ENCODE data around the gene ARHGEF17.
"Not testable (repeated sequence)": the region's sequence is repeated elsewhere in the genome, so short reads cannot be mapped to it uniquely, and the experiment has no call there.

The ARHGEF17 gene

DNA sequence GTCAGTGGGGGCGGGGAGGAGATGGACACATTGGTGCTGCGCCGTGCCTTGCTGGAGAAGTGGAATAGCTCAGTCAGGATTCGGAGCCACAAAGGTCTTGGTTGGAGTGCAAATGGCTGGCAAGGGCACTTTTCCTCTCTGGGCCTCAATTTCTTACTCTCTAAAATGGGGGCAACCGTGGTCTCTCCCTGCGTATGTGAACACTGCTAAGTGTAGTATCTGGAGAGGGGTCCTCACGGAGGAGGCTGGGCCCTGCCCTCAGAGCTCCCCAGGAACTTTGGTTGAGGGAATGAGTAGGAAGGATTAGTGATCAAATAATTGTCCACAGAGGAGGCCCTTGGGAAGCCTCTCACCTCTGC lies 35.4 kb upstream of the ARHGEF17 start:
- no peak for DNase-seq

DNA sequence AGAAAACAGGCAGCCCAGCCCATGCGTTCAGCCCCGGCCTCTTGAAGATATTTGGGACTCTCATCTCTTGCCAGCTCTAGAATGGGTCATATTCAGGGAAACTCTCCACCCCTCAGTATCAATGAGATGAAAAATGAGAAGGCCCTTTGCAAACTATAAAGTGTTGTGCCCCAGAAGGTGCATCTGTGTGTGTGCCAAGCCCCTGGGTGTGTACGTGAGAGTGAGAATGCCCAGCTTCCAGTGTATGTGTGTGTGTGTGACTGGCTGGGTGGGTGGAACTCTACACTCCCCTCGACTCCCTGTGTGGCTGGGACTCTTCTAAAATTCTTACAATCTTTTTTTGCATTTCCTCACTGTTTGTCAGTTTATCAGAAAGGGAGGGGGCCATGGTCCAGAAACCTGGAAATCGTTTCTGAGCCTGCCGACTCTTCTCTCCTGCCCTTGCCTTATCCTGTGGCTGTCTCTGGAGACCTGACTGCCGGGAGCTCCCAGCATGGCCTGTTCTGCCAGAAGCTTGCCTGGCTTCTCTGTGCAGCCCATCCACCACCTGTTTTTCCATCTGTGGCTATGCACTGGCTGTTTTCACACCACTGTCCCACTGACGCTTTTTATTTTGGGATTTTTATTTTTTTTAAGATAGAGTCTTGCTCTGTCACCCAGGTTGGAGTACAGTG lies 34.7 kb upstream of the ARHGEF17 start:
- DNase-seq: no peak

DNA sequence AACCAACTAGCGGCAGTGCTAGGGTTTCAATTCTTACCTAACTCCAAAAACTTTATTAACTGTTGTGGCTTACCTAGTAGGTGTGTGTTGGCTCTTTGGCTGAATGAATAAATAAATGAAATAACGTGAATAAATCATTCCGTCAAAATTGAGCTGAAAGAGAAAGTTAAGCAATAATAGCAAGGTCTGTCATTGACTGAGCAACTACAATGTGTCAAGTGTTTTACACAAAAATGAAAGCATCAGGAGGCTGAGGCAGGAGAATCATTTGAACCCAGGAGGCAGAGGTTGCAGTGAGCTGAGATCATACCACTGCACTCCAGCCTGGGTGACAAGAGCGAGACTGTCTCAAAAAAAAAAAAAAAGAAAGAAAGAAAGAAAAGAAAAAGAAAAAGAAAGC lies 33.9 kb upstream of the ARHGEF17 start:
- DNase-seq: not testable (repeated sequence)

DNA sequence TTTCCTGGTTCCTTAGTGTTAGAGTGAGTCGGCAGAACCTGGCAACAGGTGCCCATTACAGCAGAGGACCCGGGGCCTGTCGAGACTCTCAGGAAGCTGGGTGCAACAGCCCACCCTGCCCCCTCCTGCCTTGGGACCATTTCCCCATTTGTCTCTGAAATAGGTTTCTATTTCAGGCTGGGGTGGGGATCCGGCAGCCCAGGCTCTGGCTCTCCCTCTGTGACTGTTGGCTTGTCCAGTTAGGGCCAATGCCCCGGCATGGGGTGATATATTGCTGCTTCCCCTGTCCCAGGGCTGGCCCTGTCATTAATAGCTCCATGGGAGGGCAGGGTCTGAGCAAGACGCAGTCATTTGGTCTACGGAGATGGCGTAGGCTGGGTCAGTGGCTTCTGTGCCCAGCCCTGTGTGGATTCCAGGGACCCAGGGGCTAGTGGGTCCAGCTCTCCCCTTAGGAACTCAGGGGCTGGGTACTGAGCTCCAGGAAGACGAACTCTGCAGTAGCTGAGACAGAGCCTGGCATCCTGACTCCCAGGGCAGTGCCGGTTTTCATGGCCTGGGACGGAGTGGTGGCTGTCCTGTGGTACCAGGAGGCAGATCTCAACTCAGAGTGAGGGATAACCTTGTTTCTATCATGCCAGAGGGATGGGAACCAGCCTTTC lies 33.2 kb upstream of the ARHGEF17 start:
- DNase-seq: no peak

DNA sequence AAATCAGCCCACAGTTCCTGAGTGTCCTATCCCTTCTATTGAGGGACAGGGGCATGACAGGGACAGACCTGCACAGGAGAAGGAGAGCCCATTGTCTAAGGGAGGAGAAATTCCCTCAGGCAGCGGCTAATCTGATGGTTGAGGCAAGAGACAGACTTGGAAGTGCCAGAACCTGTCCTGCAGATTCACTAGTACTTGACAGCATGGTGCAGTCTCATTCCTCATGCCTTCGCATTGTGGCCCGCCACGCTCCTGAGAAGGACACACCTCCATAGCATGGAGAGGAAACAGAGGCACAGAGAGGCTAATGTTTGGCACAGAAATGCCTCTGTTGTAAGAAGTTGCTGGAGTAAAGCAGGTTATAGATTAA lies 32.7 kb upstream of the ARHGEF17 start:
- DNase-seq: no peak

DNA sequence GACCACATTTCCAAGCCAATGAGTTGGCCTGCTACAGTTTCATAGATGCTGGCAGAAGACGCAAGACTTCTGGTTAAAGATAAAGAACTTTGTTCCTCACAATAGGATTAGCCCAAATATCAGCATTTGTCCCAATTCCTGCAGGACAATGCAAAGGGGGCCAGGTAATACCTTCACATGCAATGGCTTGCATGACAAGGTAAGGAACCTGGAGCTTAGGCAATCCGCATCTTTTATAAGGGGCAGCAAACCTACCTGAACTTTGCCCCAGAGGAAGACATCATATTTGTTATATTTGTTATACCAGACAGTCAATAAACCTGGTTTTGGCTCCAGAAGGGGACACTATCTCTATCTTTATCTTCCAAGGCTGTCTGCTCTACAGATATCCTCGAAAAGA lies 30.6 kb upstream of the ARHGEF17 start:
- DNase-seq: no peak

DNA sequence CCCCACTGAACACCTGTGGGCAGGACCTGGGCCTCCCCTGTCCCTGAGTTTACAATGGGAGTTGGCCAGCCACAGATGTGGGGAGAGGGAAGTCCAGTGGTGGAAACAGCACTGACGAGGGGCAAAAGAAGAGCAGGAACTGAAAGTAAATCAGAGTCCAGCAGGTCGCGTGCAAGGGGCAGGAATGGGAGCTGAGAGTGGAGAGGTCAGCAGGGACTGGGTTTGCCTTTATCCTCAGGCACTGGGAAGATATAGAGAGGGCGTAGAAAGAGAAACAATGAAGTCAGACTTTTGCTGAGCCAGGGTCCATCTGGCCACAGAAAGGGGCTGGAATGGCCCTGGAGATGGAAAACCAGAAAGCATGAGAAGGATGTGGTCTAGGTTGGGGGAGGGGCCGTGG lies 27.4 kb upstream of the ARHGEF17 start:
- DNase-seq: no peak

DNA sequence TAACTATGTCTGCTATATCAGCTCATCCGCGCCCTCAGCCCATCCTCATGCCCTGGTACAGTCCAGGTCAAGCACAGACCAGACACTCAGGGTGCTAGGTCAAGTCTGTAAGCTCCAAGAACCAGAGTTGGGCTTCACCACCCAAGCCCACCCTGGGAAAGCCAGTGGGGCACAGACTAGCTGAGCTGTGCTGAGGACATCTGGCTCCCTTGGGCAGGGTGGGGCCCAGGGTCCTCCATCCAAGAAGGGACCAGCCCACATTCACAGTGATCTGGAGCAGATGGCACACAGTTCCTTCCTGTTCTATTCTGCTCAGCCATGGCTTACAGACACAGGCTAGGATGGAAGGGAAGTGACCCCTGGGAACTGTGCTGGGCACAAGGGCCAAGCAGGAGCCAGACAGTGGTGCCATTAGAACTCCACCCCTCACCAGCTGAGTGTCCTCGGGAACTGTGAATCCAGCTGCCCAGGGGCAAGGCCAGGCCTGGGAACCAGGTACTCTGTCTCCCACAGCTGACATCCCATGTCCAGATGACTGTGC lies 26.8 kb upstream of the ARHGEF17 start:
- no peak for DNase-seq

DNA sequence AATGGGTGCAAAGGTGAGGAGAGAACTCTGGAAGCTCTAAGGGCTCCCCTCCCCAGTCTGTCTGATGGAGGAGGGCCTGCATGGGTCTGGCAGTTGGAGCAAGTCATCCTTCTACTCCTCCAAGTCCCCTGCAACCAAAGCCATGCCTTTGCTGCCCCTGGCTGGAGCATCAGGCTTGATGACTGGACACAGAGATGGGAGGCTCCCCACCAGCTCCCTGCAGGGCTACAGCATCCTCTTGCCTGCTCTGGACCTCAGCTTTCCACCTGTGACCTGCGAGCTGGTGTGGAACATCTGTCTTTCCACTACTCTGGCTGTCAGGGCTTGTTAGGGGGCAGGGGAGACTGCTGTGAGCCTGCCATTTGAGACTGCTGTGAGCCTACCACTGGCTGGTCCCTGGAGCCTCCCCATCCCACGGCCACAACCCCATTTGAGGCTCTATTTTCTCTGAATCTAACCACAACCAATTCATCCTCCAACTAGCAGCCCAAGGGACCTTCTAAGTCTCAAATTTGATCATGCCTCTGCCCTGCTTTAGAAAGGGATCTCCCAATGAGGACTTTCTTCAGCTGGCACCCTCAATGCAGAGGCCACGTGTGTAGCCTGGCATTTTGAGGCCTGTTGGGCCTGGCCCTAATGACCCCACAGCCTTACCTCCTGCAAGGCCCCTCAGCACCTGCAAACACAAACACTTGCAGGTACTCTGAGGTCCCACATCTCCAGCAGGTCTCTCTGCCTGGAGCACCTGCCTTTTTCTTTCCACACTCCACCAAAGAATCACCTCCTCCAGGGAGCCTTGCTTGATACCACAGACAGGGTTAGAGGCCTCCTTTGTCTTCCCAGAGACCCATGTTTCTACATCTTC lies 26.0 kb upstream of the ARHGEF17 start:
- DNase-seq: no peak

DNA sequence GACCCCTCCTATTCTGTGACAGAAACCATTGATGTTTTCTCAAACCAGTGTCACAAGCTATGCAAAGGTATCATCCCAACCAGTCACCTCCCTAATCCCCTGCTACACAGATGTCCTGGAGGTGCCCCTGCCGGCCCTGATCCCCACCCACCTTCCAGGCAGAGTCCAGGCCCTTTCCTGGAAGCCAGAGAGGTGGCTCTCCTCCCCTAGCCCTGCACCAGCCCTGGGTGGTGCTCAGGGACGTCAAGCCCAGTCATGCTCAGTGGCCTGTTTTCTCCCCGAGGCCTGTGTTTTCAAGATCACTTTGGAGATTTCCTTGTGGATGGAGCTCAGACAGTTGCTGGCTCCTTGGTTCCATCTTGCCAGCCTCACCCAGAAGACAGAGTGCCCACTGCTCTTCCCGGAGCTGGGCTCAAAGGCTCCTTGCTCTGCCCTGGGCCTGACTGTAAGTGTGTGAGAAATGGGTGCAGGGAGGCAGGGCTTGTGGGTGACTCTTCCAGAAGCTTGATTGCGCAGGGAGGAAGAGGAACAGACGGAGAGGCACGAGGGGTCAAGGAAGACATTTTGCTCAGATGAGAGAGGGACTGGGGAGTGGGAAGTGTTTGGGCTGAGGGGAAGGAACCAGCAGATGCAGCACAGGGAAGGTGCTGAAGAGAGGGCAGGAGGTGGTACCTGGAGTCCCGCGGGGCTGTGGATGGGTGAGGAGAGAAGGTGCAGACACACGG lies 24.6 kb upstream of the ARHGEF17 start:
- DNase-seq: no peak

DNA sequence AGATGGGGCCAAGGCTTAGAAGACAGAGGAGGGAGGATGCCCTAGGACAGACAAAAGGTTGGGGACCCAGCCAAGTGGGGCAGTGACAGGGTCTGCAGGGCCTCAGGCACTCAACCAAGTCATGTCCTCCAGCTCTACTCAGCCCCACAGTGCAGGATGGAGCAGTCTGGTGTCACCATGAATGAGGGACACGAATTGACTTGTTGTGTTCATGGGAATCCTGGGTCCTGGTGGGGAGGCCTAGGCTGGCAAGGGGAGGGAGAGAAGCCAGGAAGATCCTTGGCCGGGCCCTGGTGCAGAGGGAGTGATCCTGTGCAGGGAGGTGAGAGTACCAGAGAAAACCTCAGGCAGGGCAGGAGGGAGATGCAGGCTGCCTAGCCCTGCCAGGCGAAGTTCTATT lies 24.0 kb upstream of the ARHGEF17 start:
- no peak for DNase-seq

DNA sequence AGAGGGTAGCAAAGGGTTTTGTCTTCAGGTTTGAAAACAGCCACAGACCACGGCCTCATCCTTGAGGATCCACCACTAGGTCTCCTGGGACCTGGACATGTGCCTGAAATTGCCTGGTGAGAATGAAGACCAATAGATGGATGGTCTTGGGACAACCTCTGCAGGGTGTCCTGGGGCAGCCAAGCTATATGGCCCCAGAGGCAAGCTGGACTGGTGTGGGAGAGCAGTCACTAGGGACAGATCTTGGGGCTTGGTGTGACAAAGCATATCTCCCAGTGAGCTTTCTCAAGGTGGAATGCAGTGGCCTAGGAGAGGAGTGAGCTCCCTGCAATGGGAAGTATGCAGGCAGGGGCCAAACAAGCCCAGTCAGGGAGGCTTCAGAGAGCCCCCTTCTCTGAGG lies 22.4 kb upstream of the ARHGEF17 start:
- DNase-seq: no peak

DNA sequence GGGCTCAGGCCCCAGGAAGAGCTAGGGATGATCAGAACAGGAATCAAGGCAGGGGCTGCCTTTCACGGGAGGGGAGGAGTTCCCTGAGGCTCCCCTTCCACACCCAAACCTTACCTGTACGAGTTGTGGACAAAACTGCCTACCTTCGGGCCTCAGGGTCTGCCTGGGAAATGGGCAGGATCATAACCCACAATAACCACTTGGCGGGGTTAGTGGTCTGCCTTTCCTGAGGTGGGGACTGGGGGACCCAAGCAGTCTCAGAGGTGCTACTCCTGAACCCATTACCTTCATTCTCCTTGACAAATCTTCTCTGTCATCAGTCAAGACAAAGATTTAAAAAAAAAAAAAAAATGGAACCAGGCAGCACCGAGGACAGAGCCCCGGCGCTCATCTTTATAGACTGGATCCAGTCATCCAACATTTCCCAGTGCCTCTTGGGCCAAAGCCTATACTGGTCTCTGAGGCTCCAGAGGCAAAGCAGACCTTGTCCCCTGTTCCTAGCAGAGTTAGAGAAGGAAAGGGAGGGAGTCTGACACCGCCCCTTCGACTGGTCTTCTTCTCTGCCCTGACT lies 21.8 kb upstream of the ARHGEF17 start:
- no peak for DNase-seq

DNA sequence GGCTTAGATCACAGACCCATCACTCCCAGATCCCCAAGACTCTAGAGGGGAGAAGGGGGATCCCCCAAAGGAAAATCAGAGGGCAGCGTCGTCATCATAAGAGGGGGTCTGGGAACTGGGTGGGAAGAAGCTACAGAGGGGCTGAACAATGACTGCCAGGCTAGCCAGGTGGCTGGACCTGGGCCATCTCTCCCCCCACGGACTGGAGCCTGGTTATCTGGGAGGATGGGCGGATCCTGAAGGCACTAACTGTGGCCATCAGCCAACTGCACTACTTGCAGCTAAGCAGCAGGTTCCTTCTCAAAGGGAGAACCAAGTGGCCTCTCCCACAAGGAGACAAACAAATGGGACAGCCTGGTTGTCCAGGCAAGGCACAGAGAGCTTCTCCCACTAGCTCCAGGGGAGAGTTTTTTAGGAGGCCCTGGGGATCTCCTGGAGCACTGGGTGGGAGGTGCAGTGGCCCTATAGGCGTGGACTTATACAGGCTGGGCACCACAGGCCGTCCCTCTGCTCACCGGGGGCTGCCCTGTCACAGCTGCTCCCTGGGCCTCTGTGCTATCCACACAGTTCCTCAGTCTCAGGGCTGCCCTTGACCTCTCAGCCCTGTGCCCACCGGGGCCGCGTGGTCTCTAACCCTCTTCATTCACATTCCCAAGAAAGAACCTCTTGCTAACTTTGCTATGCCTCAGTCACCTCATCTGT lies 20.5 kb upstream of the ARHGEF17 start:
- DNase-seq: no peak

DNA sequence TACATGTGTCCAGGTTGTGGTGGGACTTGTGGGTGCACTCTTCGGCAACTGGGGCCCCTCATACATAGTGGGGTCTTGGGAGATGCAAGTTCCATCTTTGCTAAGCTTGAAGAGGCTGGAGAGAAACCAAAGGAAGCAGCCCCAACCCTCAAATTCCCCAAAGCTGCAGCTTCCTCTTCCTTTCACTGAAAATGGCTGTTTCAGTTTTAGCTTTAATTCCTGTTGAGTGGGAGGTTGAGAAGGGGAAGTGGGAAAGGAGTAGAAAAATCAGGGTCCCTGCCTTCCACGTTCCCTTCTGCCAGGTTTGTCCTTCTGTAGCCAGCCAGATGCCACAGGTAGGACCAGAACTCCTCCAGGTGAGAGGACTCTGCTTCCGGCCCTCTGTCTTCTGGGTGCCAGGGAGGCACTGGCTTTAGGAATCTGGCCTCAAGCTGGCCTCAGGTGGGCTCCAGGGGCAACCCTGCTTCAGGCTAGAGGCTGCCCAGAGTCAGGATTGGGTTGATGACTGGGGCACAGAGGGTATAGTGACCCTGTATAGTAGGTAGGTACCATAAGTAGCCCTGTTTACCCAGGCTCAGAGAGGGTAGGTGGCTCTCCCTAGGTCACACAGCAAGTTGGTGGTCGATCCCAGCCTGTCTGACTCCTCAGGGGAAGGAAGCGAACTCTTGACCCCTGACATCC lies 19.7 kb upstream of the ARHGEF17 start:
- no peak for DNase-seq

DNA sequence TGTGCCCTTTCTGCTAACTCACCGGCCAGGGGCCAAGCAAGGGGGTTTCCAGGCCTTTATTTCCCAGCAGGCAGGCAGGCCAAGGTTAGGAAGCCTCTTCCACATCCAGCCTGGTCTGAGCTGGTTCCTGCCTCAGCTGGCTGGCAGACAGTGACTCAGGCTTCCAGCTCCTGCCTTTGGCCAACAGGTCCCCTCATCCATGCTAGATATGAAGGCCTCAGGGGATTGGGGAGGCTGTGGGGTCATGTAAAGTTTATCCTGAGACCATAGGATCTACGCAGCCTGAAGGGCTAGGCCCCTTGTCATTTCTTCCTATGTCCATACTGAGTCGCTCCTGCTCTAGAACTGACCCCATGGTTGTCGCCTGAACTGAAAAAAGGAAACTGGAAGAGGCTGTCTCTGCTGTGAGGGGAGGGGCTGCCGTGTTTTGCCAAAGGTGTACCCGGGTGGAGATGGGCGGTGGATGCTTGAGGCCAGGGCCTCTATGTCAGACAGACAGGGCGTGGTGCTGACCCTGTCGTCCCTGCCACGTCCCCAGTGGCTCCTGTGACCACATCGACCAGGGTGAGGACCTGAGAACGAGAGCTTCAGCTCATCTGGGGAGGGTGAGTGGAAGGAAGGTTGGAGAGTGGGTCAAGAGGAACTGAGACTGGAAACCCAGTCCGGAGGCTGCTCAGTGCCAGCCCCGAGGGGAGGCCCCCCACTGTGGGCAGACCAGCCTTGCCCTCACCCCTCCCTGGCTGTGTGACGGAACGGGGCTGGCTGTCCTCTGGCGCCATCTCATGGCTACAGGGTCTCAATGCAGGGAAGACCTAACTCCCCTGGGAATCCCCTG lies 19.0 kb upstream of the ARHGEF17 start:
- peak; percentile 42 for DNase-seq

DNA sequence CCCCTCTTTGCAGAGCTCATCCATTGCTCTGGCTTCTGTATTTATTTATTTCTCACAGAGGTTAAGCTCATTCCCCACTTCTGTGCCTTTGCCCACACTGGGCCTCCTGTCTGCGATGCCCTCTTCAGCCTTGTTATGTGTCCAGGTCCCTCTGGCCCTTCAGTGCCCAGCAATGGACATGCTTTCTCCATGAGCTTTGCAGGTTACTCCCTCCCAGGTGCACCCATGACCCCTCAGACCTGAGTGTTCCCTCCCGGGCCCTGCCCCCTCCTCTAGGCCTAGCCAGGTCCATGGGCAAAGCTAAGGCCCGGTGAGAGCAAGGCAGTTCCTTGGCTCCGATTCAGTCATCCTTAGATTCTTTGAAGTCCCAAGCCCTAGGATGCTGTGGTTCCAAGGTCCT lies 17.5 kb upstream of the ARHGEF17 start:
- DNase-seq: no peak

DNA sequence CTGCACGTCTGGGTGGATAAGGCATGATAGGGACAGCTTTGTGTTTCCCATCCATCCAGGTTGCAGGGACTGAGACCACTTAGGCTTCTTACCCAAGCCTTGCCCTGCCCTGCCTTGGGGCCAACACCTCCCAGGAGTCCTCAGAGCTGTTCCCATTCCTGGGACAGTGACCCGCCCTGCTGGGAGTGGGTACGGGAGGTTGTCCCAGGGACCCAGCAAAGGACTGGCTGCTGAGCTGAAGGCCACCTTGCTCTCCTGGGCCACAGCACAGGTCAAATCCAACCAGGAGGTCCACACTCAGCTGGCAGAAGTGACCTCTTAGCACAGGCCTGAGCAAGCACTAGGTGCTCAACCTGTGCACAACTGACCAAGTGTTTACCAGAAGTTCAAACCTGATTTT lies 16.9 kb upstream of the ARHGEF17 start:
- no peak for DNase-seq

DNA sequence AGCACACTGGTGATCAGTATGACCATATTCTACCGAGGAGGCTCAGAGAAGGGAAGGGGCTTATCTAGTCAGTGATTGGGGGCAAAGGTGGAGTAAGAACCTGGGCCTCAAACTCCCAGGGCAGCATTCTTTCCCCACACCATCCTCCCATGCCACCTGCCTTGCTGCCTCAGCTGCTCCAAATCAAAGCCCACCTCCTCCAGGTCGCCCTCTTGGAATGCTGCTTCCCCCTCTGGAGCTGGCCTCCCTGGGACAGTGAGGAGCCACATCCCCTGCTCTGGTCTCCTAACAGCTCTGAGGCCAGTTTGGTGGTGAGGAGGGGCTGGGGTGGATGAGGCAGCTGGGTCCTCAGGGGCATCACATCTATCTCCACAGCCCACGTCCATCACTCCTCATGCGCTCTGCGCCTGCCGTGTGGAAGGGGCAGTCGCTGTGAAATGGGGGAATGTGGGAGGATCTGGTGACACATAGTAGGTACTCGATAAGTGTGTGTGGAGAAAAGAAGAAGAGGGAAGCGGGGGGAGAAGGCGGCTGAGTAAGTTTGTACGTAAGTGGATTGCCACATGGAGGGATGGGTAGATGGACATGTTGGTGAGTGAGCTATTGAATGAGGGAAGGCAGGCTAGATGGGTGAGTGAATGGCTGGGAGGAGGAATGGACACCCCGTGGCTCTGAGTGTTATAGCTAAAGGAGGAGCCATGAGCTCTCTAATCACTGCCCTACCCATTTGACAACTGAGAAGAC lies 16.1 kb upstream of the ARHGEF17 start:
- no peak for DNase-seq

DNA sequence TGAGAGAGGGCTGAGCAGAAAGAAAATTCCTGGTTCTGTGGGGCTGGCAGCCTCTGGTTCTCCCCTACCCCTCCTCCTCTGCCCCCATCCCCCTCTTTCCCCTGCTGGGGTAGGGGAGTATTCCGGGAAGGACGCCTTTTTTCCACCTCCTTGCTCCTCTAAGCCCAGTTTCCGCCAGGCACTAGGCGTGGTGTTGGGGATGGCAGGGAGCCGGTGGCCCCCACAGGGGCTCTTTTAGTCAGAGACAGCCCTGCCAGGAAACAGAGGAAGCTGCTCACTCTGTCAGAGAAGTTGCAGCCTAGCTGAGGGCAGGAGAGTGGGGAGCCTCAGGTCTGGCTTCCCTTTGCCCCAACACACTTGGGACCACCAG lies 15.6 kb upstream of the ARHGEF17 start:
- DNase-seq: no peak
